Dermis blood vessel endothelial cell (primary cell): ENCODE measurements around the gene CSK. TPM values are rescaled to one million over a fixed set of nuclear protein-coding genes. Genes with fewer than 3 reads are reported as not detected.
"Not testable (repeated sequence)": the region's sequence is repeated elsewhere in the genome, so short reads cannot be mapped to it uniquely, and the experiment has no call there.

Experiments
- DNase-seq: peaks from one replicate; pipeline ENCODE4 v3.0.0; 2010
- total RNA-seq: library from RNA; depleted of rRNA; stranded (reverse); fragments of >200 nt; gene quantifications from 2 replicates; pipeline ENCODE4 v1.2.3, GENCODE V29; 2014

CSK gene
- 31.5 and 87.8 TPM in 2 replicates for total RNA-seq

DNA sequence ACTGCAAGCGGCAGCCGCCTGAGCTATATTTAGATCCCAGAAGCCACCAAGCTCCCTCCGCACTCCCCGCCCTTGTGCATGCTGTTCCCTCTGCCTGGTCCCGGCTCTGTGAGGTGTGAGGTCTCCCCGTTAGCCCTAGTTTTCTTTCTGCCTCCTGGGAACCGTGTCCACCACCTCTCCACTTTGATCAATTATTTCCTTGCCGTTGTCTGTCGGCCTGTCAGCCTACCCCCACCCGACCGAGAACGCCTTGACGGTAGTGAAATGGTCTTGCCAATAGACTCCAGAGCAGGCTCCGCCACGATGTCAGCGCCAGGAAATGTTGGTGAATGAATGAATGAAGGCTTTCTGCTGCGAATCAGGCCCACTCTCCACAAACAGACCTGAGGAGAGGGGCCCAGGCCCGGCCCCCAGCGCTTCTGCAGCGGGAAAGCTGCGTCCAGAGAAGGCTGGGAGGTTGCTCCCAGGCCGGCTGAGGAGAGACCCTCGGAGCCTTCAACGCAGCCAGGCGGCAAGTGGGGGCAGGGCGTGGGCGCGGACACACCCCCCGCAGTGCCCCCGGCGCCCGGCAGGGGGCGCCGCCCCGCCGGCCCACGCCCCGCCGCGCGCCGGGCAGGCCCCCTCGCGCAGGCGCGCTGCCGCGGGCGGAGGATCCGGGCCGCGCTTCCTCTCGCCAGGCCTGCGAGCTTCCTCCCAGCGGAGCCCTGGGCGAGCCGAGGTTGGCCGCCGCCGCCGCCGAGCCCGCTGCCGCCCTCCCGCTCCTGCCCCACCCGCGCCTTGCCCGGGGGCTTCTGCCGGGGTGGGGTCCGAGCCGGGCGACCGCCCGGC lies at the start of gene CSK:
Gene CSK, plus strand, starts transcription at position 650 of the 828 bp plus-strand sequence. CDS start 16,218 bp downstream, outside the sequence.
- peak; percentile 77 for DNase-seq

DNA sequence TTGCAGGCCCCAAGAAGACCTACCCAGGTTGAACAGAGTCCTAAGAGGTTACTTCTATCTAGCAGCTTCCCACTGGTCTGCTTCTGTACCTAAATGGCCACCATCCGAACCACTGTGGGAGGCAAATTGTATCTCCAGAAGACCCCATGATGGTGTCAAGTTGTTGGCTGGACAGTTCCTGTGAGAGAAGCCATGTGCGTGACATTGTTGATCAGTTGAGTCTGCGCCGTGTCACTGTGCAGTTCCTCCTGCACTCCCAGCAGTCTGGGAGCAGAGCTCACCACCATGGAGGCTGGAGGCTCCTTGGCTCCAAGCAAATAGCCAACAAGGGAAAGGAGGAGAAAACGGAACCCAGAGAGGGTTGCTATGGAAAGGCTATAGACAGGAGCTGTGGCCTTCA lies 49.0 kb upstream of the CSK start:
- DNase-seq, result no peak

DNA sequence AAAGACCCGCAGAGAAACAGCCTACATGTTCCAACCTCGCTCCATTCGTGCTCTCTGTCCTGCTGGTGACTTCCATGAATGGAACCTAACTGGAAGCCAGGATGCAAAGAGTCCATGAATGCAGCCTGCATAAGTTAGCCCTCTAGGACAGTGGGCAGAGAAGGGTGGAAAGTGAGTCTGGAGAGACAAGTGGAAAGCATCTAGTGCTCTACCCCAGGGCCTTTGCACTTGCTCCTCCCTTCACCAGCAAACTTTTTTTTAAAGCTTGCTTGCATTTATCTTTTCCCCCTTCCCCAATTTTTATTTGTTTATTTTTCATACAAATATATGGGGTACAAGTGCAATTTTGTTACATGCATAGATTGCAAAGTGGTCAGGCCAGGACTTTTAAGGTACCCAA lies 48.6 kb upstream of the CSK start:
- DNase-seq, result no peak

DNA sequence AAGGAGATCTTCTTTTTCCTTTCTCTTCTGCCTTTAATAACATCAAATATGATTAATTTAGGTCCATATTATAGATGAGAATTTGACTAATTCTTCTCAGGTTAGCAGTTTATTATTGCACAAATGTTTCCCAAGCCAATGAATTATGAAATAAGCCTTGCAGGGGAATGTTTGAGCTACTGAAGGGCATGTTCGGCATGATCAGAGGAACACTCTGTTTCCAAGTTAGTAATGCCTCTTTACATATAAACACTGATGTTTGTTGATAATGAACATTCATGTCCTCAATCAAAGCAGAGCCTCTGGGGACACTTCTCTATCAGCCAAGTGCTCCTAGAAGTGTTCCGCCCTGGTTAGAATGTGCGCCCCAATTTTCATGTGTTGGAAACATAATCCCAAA lies 46.6 kb upstream of the CSK start:
- DNase-seq, result no peak

DNA sequence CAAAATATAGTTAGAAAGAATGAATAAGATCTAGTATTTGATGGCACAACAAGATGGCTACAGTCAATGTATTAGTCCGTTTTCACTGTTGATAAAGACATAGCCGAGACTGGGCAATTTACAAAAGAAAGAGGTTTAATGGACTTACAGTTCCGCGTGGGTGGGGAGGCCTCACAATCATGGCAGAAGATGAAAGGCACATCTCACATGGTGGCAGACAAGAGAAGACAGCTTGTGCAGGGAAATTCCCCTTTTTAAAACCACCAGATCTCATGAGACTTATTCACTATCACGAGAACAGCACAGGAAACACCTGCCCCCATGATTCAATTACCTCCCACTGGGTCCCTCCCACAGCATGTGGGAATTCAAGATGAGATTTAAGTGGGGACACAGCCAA lies 43.6 kb upstream of the CSK start:
- DNase-seq, result not testable (repeated sequence)

DNA sequence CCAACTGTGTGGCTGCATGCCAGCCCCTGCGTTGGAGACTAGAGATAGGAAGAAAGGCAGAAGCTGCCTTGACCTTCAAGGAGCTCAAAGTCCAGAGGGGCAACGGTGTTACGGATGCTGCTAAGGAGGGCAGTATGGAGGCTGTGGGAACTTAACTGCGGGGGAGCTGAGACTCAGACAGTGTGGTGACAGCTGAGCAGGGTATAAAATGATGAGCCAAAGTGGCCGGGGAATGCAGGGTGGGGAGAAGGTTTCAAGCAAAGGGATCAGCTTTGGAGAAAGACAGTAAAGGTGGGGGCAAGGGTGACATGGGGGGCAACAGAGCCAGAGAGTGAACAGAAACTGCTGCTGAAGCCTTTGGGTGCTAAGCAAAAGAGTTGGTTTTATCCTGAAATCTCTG lies 39.5 kb upstream of the CSK start:
- DNase-seq, result no peak

DNA sequence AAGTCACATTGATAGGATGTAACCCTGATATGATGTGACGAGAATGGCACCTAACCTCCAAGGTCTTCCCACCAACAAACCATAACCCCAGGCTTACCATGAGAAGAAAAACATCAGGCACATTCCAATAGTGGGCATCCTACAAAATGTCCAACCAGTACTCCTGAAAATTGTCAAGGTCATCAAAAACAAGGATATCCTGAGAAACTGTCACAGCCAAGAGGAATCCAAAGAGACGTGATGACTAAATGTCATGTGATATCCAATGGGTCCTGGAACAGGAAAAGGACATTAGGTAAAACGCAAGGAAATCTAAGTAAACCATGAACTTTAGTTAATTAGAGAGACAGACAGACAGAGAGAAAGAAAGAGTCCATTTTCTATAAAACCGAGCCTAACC lies 35.5 kb upstream of the CSK start:
- DNase-seq, result no peak

DNA sequence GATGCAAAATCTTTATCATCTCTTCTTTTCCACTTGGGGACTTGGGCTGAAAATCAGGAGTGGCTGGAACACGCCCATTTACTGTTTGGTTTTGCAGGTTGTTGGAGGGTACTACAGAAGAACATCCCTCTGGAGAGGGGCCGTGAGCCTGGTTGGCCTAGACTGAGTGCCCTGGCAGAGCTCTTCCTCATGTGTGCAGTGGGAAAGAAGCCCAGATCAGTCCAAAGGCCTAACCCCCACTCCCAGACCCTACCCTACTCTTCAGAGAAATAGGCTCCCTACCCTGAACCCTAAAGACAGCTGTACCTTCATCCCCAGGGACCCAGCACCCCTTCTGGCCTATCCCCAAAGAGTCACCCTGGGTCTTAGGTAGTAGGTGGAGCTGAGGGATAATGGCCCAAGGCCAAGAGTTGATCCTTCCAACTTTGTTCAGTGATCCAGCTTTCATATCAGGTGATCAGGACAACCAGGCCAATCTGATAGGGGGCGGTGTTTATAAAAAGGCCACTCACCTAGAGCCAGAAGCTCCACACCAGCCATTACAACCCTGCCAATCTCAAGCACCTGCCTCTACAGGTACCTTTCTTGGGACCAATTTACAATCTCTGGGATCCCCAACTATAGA lies 33.4 kb upstream of the CSK start, which contains the start of gene CYP1A2:
Gene CYP1A2, plus strand, starts transcription at position 524 of the 625 bp plus-strand sequence. CDS start 894 bp downstream, outside the sequence.
- DNase-seq, result no peak

DNA sequence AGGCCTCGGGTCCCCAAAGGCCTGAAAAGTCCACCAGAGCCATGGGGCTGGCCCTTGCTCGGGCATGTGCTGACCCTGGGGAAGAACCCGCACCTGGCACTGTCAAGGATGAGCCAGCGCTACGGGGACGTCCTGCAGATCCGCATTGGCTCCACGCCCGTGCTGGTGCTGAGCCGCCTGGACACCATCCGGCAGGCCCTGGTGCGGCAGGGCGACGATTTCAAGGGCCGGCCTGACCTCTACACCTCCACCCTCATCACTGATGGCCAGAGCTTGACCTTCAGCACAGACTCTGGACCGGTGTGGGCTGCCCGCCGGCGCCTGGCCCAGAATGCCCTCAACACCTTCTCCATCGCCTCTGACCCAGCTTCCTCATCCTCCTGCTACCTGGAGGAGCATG lies 32.0 kb upstream of the CSK start:
- DNase-seq, result no peak

DNA sequence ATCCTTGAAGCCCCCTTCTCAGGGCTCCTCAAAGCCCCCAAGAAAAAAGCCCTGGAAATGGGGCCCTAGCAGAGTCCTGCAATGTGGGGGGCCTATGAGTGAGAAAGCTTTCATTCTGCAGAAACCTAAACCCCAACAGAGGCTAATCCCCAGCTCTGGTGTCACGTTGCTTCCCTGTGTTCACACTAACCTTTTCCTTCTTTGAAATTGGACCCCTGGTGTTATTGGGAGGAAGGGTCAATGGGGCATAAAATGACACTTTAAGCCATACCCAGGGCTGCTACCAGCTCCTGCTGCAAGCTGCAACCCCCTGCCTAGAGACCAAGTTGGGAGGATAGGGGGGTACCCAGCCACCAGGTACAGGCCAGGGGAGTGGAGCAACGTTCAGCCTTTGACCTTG lies 31.1 kb upstream of the CSK start:
- DNase-seq, result no peak

DNA sequence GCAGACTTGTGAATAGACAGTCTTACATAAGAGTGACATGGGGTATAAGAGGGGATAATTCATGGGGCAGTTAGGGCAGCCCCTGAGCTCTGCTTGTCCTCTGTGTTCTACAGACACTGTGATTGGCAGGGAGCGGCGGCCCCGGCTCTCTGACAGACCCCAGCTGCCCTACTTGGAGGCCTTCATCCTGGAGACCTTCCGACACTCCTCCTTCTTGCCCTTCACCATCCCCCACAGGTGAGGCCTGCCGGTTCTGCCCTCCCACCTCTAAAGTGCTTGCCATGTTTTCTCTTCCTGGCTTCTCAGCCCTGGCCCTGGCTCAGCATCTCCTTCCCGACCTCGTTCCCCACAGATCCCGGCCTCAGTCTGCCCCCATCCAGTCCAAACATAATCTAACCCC lies 29.9 kb upstream of the CSK start:
- no peak for DNase-seq

DNA sequence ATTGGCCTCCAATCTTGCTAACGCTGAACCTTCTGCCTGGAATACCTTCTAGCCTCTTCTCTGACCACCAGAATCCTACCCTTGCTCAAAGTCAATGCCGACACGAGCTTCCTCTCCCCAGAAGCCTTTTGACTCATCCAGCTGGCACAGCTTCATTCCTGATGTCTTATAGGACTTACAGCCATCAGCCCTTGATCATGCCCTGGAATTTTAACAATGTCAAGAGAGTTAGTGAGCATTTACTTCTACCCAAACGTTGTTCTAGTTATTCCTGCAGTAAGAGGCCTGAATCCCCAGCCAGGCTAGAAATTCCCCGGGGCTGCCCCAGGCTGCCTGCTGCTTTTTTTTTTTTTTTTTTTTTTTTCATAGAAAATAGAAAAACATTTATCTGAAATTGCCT lies 29.3 kb upstream of the CSK start:
- no peak for DNase-seq

DNA sequence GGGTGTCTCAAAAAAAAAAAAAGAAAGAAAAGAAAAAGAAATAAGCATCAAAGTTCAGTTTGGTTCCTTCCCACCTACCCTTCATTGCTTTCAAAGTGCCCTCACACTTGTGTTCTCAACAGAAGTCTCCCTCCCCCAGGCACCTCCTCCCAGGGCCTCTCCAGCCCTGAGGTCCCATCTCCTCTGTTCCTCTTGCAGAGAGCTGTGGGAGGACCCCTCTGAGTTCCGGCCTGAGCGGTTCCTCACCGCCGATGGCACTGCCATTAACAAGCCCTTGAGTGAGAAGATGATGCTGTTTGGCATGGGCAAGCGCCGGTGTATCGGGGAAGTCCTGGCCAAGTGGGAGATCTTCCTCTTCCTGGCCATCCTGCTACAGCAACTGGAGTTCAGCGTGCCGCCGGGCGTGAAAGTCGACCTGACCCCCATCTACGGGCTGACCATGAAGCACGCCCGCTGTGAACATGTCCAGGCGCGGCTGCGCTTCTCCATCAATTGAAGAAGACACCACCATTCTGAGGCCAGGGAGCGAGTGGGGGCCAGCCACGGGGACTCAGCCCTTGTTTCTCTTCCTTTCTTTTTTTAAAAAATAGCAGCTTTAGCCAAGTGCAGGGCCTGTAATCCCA lies 27.2 kb upstream of the CSK start:
- no peak for DNase-seq

DNA sequence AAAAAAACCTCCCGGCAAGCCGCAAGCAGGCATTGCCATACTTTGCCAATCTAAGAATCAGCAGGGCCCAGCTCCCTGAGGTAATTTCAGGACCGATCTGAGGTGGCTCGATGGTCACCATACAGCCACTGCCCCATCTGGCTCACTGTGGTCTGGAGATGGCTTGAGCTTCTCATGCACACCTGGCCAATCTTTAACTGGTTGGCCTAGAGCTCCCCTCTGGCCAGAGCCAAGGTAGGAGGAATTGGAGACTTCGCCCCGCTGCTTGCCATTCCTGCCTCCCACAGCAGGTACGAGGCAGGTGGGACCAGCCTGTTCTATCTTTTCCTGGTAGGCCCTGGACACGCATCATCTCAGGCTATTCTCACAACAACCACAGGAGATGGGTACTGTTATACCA lies 23.1 kb upstream of the CSK start:
- DNase-seq, result no peak

DNA sequence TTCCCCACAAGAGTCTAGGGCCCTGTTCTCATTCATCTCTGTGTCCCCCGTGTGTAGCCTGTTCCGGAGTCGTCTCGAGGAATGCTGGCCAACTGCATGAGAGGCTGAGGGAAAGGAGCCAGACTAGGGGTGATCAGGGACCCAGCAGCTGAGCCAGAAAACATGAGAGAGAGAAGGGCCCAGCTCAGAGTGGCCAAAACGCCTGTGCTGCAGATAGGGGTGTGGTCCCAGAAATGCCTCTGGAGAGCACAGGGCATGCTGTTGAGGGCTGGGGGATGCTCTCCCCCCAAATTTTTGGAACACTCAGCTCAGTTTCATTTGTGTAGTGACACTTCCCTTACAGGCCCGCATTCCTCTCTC lies 19.1 kb upstream of the CSK start:
- no peak for DNase-seq

DNA sequence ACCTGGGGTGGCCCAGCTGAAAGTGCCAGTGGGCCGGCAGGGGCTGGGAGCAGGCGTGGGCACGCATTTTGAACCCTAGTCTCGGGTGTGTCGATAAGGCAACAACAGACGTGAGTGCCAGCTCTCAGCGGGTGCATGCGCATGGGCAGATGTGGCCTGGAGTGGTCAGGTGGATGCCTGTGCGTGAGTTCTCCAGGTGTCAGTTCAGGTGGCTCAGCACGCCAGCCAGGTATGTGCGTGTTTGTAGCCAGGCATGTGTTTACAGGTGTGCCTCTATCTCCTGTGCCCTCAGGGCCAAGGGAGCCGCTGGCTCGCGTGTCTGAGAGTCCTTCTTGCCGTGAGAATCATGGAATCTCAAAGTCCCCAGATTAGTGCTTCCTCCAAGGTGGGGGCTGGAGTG lies 18.5 kb upstream of the CSK start:
- no peak for DNase-seq

DNA sequence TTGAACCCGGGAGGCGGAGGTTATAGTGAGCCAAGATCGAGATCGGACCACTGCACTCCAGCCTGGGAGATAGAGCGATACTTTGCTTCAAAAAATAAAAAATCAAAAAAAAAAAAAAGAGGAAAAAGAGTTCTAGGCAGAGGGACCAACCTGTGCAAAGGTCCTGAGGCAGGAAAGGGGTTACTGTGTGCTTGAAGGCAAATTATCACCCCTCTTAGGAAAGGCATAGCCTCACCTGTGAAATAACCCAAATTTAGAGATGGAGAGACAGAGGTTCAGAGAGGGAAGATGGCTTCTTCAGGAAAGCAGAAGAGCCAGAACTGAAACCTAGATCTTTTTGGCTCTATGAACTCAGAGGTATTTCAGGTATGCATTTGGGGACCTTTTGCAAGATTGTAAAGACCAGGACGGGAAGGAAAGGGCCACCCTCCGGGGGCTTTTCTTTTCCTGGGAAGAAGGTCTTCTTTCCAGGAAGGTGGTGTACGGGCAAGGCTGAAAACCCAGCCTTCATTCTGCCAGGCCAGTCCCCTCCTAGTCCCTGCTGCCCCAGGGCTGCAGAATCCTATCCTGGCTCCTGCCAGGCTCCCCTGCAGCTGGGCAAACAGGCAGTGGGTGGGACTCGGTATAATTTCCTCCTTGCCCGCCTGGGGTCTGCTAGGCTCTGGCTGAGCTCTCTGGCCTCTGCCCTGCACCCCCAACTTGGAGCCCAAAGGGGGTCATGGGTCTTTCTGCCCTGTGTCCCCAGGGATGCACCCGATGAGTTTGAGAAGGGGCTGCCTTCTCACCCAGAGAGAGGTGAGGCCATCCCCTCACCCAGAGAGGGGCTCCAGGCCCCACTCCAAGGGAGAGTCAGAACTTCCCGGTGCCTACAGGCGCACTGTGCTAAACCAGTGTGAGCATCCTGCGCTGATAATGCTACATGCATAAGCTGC lies 14.4 kb upstream of the CSK start:
- no peak for DNase-seq

DNA sequence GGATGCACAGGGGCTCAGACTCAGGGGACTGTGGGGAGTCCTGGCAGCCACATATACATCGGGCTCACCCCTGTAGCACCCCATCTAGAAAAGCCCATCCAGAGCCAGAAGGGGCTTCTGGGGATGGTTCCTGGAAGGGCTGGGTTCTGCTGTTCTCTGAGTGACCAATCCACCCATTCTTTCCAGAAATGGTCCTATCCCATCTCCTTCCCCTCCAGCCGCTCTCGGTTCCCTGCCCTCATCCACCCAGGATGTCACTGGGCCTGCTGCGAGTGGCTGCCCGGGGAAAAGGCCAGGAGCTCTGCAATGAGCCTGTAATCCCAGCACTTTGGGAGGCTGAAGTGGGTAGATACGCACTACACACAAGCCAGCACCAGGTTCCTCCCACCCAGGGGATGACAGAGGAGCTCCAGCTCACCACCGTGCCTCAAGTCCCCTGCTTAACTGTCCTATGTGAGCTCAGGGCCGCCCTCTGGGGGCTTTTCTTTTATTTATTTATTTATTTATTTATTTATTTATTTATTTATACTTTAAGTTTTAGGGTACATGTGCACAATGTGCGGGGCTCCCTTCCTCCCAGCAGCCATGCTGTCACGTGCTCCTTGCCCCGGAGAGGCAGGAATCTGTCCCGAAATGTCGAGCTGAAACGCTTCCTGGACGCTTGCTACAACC lies 13.6 kb upstream of the CSK start:
- peak; percentile 40 for DNase-seq

DNA sequence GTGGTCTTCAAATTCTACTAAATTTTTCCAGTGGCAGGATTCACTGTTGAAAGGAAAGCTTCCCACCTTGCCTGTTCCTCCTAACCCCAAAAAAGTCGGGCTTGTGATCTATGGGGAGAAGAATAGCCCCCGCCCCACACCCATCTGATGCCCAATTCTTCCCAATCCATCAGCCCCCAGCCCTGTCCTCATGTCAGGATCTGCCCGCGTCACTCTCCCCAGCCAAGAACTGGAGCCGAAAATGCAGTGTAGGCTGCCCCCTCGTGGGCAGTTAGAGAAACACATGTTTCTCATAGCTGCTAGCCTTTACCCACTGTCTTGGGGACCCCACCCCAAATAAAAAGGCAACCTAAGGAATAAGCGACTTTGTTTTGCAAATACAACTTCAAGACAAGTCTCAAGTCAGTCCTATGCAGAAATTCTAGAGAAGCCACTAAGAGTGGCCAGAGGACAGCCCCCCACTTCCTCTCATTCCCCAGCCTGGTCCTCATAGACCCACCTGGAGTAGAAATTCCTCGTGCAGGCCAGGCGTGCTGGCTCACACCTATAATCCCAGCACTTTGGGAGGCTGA lies 13.0 kb upstream of the CSK start:
- DNase-seq, result peak; percentile 75

DNA sequence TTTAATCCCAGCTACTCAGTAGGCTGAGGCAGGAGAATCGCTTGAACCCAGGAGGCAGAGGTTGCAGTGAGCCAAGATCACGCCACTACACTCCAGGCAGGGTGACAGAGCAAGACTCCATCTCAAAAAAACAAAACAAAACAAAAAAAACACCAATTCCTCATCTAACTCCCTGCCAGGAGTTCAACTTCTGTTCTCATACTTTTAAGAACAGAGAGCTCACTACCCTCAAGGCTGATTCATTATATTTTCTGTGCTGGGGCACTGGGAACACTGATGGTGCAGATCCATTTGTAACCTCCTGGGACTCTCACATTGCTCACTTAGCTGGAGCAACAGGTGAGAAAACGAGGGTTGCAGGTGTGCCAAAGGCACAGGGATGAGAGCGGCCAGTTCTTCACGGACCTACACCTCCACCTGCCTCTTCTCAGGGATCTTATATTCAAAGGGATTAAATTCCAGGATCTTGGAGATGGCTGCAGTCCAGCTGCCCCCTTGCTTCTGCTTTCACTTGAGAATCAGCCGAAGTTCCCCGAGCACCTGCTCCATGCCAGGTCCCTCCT lies 12.3 kb upstream of the CSK start:
- DNase-seq, result no peak

DNA sequence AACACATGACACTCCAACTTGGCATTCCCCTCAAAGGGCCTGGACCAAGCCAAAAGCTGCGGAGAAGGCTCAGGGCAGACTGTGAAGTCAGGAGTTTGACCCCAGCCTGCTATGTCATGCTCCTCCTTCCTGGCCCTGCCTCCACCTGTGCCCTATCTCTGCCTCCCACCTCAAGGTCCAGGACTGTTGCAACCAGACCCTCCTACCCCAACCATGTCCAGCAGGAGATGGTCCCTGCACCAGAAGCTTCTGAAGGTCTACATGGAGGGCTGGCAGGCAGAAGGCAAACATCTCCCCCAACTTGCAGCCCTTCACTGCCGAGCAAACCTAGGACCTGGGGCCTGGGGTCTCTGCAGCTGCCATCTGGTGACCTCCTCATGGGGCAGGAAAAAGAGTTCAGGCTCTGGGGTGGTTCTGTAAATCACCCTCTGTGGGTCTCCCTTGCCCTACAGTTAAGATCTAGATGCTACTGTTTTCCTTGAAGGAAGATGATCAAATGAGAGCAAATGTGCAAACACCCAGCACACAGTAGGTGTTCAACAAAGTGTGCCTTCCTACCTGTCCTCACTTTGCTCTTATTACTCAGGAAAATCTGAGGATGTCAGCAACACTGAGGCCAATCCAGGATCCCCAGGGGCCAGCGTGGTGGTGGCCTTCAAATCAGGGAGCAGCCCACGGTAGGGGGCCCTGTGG lies 11.5 kb upstream of the CSK start:
- DNase-seq, result no peak
